Stimulated activated CD4-positive, alpha-beta T cell treated with anti-CD3 and anti-CD28 coated beads, Interleukin-2, amount 100 ng/mL, for 48 hours (primary cell): Measurements from ENCODE around the gene TENT4B.

Experiments
- DNase-seq, 2 donors: peaks; one replicate each; pipeline ENCODE4 v3.0.0-alpha.2; 2020

The TENT4B gene

DNA sequence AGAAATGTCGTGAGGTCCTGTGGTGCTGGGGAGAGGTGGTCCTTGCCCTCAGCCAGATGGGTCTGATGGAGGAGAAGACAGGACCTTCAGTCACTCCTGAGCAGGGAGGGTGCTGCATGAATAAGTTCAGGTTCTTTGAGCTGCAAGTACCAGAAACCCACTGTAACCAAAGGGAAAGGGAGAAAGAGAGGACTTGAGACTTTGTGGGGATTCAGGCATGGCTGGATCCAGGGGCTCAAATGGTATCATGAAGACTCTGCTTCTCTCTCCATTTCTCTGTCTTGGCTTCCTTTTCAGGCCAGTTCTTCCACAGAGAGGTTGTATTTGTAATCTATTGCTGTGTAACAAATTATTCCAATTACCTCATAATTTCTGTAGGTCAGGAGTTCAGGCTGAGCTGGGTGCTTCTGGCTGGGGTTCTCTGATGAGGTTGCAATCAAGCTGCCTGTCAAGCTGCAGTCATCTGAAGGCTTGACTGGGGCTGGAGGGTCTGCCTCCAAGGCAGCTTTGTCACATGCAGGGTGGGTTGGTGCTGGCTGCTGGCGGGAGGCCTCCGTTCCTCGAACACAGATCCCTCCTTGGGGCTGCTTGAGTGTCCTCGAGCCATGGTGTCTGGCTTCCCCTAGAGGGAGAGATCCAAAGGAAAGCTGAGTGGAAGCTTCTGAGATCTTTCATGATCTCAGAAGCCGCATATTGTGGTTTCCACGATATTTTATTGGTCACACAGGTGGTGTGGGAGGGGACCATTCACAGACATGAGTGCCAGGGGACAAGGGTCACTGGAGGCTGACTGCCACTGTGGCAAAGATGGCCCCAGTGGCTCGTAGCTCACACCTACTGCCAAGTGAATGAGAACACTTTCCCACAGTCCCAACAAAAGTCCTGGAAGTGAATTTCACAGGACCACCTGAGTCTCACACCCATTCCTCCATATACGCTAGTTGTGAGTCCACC lies 107.4 kb downstream of the TENT4B start:
- no peak for DNase-seq

- DNase-seq = no peak
Observed at GRCh38 chr16:50261160-50261706, 108.1 kb downstream of the TENT4B start.

GRCh38 chr16:50261707-50262235 lies 108.7 kb downstream of the TENT4B start:
- DNase-seq = no peak

GRCh38 chr16:50263060-50263909 lies 110.2 kb downstream of the TENT4B start:
- no peak for DNase-seq

DNA sequence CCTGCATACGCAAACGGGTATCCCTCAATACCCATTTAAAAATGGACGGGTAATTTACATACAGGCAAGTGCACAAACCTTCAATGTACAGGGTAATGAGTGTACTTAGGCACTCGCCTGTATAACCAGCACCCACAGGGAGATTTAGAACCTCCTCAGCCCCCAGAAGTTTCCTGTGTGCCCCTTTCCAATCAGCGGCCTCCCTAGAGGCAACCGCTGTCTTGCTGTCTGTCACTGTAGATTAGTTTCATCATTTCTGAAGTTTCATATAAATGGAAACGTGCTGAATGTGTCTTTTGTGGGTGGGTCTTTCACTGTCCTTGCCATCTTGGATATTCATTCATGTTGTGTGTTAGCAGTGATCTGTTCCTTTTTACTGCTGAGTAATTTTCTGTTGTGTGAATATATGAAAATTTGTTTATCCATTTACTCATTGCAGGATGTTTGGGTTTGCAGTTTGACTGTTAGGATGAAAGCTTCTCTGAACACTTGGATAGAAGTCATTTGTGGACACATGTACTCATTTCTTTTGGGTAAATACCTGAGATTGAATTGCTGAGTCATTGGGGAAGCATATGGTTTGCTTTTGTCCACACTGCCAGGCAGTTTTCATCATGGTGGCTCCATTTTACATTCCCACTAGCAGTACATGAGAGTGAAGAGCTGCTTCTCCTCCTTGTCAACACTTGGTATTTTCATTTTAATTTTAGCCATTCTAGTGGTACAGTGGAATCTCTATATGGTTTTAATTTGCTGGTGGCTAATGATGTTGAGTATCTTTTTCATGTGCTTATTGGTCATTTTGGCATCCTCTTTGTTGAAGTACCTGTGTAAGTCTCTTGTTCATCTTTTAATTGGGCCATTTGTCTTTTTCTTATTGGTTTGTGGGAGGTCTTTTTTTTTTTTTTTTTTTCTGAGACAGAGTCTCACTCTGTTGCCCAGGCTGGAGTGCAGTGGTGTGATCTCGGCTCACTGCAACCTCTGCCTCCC lies 111.1 kb downstream of the TENT4B start:
- DNase-seq = no peak

DNA sequence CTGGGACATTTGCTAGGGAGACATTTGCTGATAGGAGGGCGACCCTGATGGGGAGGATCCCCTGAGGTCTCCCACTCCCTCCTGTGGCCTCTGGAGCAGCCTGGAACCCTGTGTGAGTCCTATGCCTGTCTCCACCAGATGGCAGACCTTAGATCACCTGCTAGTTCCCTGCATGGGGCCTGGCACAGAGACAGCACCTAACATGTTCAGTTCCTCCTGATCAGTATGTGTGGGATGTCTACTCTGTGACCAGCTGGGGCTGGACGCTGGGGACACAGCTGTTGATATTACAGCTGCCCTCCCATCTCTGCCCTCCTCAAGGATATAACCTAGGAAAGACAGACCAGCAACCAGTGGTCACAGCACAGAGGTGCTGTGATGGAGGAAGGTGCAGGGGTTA lies 112.2 kb downstream of the TENT4B start:
- no peak for DNase-seq

- DNase-seq = no peak
Observed at GRCh38 chr16:50265716-50266336, 112.7 kb downstream of the TENT4B start.

GRCh38 chr16:50266337-50267091 lies 113.4 kb downstream of the TENT4B start, which contains the start of gene ADCY7:
TSS of gene ADCY7 (plus strand) at chr16:50266551. CDS start at chr16:50288180, 21,629 bp downstream.
- peak; percentile 72 to 74 for DNase-seq

DNA sequence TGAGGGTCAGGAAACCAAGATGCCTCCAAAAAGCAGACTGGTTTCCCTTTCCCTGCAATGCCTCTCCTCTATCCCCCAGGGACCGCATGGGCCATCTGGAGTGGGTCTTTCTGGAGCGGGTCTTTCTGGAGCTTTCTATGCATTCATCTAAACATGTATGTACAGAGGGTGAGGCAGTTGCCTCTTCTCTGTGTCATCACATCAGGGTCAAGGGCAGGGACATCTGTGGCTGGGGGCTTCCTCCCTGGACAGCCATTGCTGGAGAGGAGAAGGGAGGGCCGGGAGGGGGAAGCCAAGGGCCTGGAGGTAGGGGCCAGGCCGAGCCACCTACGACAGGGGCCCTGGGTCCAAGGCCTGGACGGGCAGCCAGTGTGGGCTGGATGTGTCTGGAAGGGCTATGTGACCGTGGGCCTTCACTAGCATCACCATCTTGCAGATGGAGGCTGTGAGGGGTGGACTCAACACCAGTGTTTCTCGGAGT lies 114.1 kb downstream of the TENT4B start:
- no peak for DNase-seq

GRCh38 chr16:50267651-50268050 lies 114.5 kb downstream of the TENT4B start:
- no peak for DNase-seq

GRCh38 chr16:50268352-50268751 lies 115.2 kb downstream of the TENT4B start:
- DNase-seq = no peak

- DNase-seq = no peak
Observed at GRCh38 chr16:50269061-50269705, 116.1 kb downstream of the TENT4B start.

GRCh38 chr16:50269769-50270509 lies 116.8 kb downstream of the TENT4B start:
- no peak for DNase-seq

GRCh38 chr16:50270510-50271147 lies 117.5 kb downstream of the TENT4B start:
- DNase-seq = no peak

DNA sequence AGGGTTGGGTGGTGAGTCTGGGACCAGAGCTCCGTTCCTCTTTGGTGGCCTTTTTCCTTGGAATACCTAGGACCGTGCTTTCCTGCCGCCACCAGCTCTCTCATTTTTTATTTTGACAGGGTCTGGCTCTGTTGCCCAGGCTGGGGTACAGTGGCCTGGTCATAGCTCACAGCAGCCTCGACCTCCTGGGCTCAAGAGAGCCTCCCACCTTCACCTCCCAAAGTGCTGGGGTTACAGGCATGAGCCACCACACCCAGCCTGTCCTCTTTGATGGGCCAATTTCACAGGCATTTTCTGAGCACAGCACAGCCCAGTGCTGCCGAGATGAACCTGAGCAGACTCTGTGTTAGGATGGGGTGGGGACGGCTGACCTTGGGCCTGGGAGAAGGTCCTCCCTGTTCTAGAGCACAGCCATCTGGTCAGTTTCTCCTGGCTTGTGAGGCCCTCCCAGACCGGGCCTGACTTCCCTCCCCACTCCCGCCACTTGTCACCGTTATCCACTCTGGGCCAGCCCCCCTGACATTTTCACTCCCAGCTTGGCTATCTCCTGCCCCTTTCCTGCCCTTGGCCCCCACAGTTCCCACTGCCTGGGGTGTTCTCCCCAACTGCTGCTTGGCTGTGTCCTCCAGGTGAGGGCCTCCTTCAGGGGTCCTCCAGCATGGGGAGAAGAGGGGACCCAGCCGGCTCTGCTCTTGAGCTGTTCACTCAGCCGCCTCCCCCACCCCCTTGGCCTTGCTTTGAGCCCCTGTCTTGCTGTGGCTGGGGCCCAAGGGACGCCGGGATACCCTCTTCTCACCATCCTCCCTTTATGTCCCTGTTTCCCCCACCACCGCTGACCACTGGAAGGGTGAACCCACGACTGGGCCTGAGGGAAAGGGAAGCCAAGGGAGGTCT lies 118.3 kb downstream of the TENT4B start:
- DNase-seq = no peak

DNA sequence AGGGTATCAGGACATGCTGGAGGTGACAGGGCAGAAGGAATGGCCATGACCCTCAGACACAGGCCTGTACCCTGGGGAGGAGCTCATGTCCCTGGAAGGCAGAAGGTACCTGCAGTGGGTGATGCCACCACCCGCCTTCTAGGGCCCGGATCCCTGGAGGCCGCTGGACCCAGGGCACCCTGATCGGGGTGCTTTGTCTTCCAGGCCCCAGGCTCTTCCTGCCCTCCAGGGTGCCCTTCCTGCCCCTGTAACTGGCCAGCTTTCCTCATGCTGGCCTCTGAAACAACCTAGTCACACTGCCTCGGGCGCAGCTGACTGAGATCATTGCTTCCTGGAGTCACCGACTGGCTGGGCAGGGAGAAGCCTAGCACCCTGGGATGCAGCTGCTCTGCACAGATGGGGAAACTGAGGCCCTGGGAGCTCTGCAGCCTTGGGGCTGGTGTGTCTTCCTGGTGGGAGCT lies 119.0 kb downstream of the TENT4B start:
- no peak for DNase-seq

- DNase-seq = no peak
Observed at GRCh38 chr16:50272687-50273381, 119.7 kb downstream of the TENT4B start.
